Measurements from ENCODE around the gene GNB4.

Gene GNB4

GRCh38 chr3:179348325-179349013, 102.8 kb downstream of the GNB4 start:
- DNase-seq: peak; percentile 84

- DNase-seq: peak; percentile 96
These were observed 103.7 kb downstream of the GNB4 start, which contains the start of gene MFN1 for GRCh38 chr3:179347345-179348194. TSS of gene MFN1 (plus strand) at chr3:179347709. CDS start at chr3:179348852, 1,143 bp downstream.

All from suppressor macrophage treated with lipopolysaccharide for 4 hours (primary cell).